KMS-11 (cell line): ENCODE results near the gene FMO1.

Source experiments
- H2AFZ ChIP-seq: fragments of 200-600 bp; sonication (generic); 2 replicates; pipeline ENCODE4 v1.6.1; 2016; ENCODE audit warnings: antibody characterized with exemption, mixed run types, low read depth
- H3K27ac ChIP-seq: fragments of 200-600 bp; sonication (generic); 2 replicates; pipeline ENCODE4 v1.6.1; 2016; ENCODE audit warnings: mild to moderate bottlenecking, mixed run types
- H3K27me3 ChIP-seq: fragments of 200-600 bp; sonication (generic); 2 replicates; pipeline ENCODE4 v1.6.1; 2017; ENCODE audit warnings: mild to moderate bottlenecking, low read depth, mixed run types, moderate library complexity; ENCODE audit not compliant: insufficient read depth
- H3K36me3 ChIP-seq: fragments of 200-600 bp; sonication (generic); 2 replicates; pipeline ENCODE4 v1.6.1; 2017; ENCODE audit warnings: mild to moderate bottlenecking, mixed run types; ENCODE audit not compliant: insufficient read depth
- H3K4me1 ChIP-seq: fragments of 200-600 bp; sonication (generic); 2 replicates; pipeline ENCODE4 v1.6.1; 2016; ENCODE audit warnings: mild to moderate bottlenecking, low read depth, mixed run types; ENCODE audit not compliant: poor library complexity, severe bottlenecking
- H3K4me2 ChIP-seq: fragments of 200-600 bp; sonication (generic); 2 replicates; pipeline ENCODE4 v1.7.0; 2016; ENCODE audit warnings: mild to moderate bottlenecking, mixed run types
- H3K4me3 ChIP-seq: fragments of 200-600 bp; sonication (generic); IDR thresholded peaks from 2 replicates; pipeline ENCODE4 v1.6.1; 2017; ENCODE audit warnings: low read depth, low read length, mixed read lengths; ENCODE audit not compliant: insufficient read depth
- H3K79me2 ChIP-seq: fragments of 200-600 bp; sonication (generic); 2 replicates; pipeline ENCODE4 v1.6.1; 2016; ENCODE audit warnings: low read depth, mixed run types; ENCODE audit not compliant: insufficient read depth
- H3K9ac ChIP-seq: fragments of 200-600 bp; sonication (generic); 2 replicates; pipeline ENCODE4 v1.6.1; 2016; ENCODE audit warnings: mild to moderate bottlenecking, mixed run types
- H4K20me1 ChIP-seq: fragments of 200-600 bp; sonication (generic); 2 replicates; pipeline ENCODE4 v1.6.1; 2016; ENCODE audit warnings: mild to moderate bottlenecking, mixed run types; ENCODE audit not compliant: insufficient read depth
- CTCF ChIP-seq: fragments of 200-600 bp; sonication (generic); conservative IDR thresholded peaks from 2 replicates; pipeline ENCODE4 v1.6.1; 2017; ENCODE audit warnings: low read depth, mild to moderate bottlenecking, antibody characterized with exemption, low read length, moderate library complexity, mixed read lengths

FMO1 gene, protein sequence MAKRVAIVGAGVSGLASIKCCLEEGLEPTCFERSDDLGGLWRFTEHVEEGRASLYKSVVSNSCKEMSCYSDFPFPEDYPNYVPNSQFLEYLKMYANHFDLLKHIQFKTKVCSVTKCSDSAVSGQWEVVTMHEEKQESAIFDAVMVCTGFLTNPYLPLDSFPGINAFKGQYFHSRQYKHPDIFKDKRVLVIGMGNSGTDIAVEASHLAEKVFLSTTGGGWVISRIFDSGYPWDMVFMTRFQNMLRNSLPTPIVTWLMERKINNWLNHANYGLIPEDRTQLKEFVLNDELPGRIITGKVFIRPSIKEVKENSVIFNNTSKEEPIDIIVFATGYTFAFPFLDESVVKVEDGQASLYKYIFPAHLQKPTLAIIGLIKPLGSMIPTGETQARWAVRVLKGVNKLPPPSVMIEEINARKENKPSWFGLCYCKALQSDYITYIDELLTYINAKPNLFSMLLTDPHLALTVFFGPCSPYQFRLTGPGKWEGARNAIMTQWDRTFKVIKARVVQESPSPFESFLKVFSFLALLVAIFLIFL

DNA sequence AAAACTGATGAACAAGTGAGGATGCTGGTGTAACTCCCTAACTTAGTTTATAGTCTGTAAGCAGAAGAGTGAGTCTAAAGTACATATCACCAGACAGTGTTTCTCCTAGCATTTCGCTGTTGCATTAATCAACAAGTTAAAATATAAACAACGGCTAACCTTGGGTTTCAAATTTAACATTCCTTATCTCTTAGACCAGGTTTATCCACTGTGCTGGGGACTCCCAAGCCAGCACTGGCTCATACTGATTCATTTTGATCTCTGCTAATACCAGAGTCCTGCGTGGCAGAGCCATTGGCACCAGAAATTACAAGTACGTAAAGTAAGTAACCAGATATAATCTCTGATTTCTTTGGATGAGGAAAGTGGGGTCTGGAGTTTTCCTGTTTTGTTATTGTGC lies at the start of gene FMO1:
FMO1 (plus strand) TSS at position 193 of the 400 bp plus-strand sequence. CDS start 9,594 bp downstream, outside the sequence.
- Histone ChIP-seq H3K27ac (no peak within 1 kb of the TSS), H3K4me3 (no peak within 1 kb of the TSS), H3K36me3 (no peaks in the 10 kb centered on the region), H3K4me2 (no peak within 1 kb of the TSS), H3K27me3 (no peaks in the 10 kb centered on the region), H2AFZ (no peak within 1 kb of the TSS), H4K20me1 (no peaks in the 10 kb centered on the region), H3K9ac (no peak within 1 kb of the TSS), H3K79me2 (no peaks in the 10 kb centered on the region), H3K4me1 (peaks cover 36% of the 10 kb centered on the region)
- no peak for TF ChIP-seq CTCF

- H2AFZ ChIP-seq: no peak overlapping the region
- H3K4me1 ChIP-seq: no peaks in the 10 kb centered on the region
- no peak for TF ChIP-seq CTCF
- no peaks in the 10 kb centered on the region for H3K27me3 ChIP-seq
- no peak overlapping the region for H3K27ac ChIP-seq
- no peaks in the 10 kb centered on the region for H3K36me3 ChIP-seq
- H3K4me3 ChIP-seq: no peak overlapping the region
- no peak overlapping the region for H3K9ac ChIP-seq
- H4K20me1 ChIP-seq: no peaks in the 10 kb centered on the region
- H3K4me2 ChIP-seq: no peak overlapping the region
- H3K79me2 ChIP-seq: no peaks in the 10 kb centered on the region
Observed at GRCh38 chr1:171204296-171204695, 44.0 kb upstream of the FMO1 start.

DNA sequence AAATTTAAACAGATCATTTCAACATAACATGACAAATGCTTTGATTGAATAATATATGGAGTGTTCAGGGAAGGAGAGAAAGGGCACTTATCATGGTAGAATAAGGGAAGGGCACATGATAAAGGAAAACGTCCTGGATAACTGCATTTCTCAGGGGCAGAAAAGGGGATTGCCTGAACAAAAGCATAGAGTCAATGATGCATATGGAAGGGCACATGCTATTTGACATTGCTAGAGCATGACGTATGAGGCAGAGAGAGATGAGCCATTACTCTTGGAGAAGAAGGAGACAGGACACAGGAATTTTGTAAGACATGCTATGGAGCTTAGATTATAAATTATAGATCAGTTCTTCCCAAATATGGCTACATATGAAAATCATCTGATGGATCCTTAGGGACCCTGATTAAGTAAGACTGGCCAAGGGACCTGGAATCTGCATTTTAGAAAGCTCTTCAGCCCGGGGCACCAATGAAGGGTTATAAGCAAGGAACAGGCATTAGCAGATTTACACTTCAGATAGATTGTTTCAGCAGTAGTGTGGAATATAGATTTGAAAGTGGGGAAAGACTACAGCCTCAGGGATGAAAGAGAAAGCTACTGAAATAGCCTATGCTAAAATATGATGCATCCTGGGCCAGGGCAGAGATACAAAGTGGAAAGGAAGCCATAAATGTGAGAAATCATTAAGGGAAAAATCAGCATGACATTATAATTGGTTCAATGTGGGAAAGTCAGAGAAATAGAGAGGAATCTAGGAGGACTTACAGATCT lies 41.9 kb upstream of the FMO1 start:
- Histone ChIP-seq H3K79me2 (no peaks in the 10 kb centered on the region), H3K4me2 (no peak overlapping the region), H3K9ac (no peak overlapping the region), H3K36me3 (no peaks in the 10 kb centered on the region), H3K27me3 (no peaks in the 10 kb centered on the region), H3K4me3 (no peak overlapping the region), H3K27ac (no peak overlapping the region), H2AFZ (no peak overlapping the region), H4K20me1 (no peaks in the 10 kb centered on the region), H3K4me1 (no peaks in the 10 kb centered on the region)
- TF ChIP-seq CTCF: no peak

- Histone ChIP-seq H3K79me2 (no peaks in the 10 kb centered on the region), H3K27me3 (no peaks in the 10 kb centered on the region), H3K9ac (no peak overlapping the region), H2AFZ (no peak overlapping the region), H3K4me2 (no peak overlapping the region), H3K36me3 (no peaks in the 10 kb centered on the region), H3K4me1 (no peaks in the 10 kb centered on the region), H3K4me3 (no peak overlapping the region), H4K20me1 (no peaks in the 10 kb centered on the region), H3K27ac (no peak overlapping the region)
- no peak for TF ChIP-seq CTCF
Observed at GRCh38 chr1:171206978-171207355, 41.3 kb upstream of the FMO1 start.
